Measurements from ENCODE around the gene ULBP3. TPM values are rescaled to one million over a fixed set of nuclear protein-coding genes. Genes with fewer than 3 reads are reported as not detected.

Gene ULBP3
- total RNA-seq, 1 donor: 11.2 TPM

DNA sequence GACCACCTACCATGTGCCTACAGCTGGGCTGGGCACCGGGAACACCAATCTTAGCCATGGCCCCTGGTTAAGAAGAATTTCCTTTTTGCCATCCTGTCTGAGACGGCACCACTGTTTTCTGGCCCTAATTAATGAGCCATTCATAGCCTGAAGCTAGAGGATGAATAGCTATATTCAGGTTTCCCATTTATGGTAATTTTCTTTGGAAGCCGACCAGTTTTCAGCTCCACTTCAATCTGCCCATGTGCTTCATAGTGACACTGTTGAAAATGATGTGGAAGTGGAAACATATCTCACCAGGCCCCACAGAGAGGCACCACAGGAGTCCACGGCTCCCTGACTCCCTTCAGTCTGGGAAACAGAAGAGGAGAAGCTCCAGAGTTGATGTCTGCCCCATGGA, 22.6 kb upstream of the ULBP3 start:
- no peak overlapping the region for H3K4me2 ChIP-seq (ENCODE audit: insufficient read depth, low read length)
- no peak overlapping the region for H3K27ac ChIP-seq (ENCODE audit: low read depth, low read length)
- TF ChIP-seq, protein P1, sequence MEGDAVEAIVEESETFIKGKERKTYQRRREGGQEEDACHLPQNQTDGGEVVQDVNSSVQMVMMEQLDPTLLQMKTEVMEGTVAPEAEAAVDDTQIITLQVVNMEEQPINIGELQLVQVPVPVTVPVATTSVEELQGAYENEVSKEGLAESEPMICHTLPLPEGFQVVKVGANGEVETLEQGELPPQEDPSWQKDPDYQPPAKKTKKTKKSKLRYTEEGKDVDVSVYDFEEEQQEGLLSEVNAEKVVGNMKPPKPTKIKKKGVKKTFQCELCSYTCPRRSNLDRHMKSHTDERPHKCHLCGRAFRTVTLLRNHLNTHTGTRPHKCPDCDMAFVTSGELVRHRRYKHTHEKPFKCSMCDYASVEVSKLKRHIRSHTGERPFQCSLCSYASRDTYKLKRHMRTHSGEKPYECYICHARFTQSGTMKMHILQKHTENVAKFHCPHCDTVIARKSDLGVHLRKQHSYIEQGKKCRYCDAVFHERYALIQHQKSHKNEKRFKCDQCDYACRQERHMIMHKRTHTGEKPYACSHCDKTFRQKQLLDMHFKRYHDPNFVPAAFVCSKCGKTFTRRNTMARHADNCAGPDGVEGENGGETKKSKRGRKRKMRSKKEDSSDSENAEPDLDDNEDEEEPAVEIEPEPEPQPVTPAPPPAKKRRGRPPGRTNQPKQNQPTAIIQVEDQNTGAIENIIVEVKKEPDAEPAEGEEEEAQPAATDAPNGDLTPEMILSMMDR (IDR thresholded peaks at IDR 0.05; ENCODE audit: extremely low read depth, low read depth, low read length): no peak
- H3K36me3 ChIP-seq (ENCODE audit: insufficient read depth, low read length): no peaks in the 10 kb centered on the region
- no peaks in the 10 kb centered on the region for H3K9me3 ChIP-seq (ENCODE audit: low read depth, low read length)
- no peaks in the 10 kb centered on the region for H3K79me2 ChIP-seq (ENCODE audit: insufficient read depth, low read length)
- no peaks in the 10 kb centered on the region for H4K20me1 ChIP-seq (ENCODE audit: insufficient read depth, low read length)
- no peak for DNase-seq (ENCODE audit: insufficient read length, low spot score, missing footprints)
- H3K27me3 ChIP-seq (ENCODE audit: insufficient read depth, low read length): peaks cover 55% of the 10 kb centered on the region
- no peak overlapping the region for H3K4me3 ChIP-seq (ENCODE audit: insufficient read depth, low read length)
- no peak overlapping the region for H2AFZ ChIP-seq (ENCODE audit: low read length)
- peaks cover 8% of the 10 kb centered on the region for H3K4me1 ChIP-seq (ENCODE audit: insufficient read depth, low read length)

DNA sequence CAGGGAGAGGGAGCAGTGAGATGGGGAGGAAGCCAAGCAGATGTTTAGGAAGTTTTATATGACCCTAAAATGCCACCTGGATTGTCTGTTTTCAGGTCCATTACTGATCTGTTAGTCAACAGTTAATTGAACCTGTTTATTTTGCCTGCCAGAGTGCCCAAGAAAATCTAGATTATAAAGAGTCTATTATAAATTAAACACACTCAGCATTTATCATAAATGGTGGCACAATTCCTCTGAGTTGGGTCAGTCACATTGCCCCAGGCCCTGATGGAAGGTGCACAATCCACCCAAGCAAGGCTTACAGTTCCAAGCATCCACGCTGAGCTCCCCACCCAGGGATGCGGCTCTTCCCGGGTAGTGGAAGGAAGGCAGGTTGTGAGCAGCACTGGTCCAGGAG, 21.4 kb upstream of the ULBP3 start:
- H3K27me3 ChIP-seq (ENCODE audit: insufficient read depth, low read length): peaks cover 54% of the 10 kb centered on the region
- H3K9me3 ChIP-seq (ENCODE audit: low read depth, low read length): no peaks in the 10 kb centered on the region
- no peaks in the 10 kb centered on the region for H3K79me2 ChIP-seq (ENCODE audit: insufficient read depth, low read length)
- no peak overlapping the region for H3K27ac ChIP-seq (ENCODE audit: low read depth, low read length)
- TF ChIP-seq, protein P1 (IDR thresholded peaks at IDR 0.05; ENCODE audit: extremely low read depth, low read depth, low read length): no peak
- no peak for DNase-seq (ENCODE audit: insufficient read length, low spot score, missing footprints)
- no peak overlapping the region for H2AFZ ChIP-seq (ENCODE audit: low read length)
- H3K36me3 ChIP-seq (ENCODE audit: insufficient read depth, low read length): no peaks in the 10 kb centered on the region
- no peak overlapping the region for H3K4me3 ChIP-seq (ENCODE audit: insufficient read depth, low read length)
- H3K4me1 ChIP-seq (ENCODE audit: insufficient read depth, low read length): peaks cover 8% of the 10 kb centered on the region
- H4K20me1 ChIP-seq (ENCODE audit: insufficient read depth, low read length): no peaks in the 10 kb centered on the region
- H3K4me2 ChIP-seq (ENCODE audit: insufficient read depth, low read length): no peak overlapping the region

DNA sequence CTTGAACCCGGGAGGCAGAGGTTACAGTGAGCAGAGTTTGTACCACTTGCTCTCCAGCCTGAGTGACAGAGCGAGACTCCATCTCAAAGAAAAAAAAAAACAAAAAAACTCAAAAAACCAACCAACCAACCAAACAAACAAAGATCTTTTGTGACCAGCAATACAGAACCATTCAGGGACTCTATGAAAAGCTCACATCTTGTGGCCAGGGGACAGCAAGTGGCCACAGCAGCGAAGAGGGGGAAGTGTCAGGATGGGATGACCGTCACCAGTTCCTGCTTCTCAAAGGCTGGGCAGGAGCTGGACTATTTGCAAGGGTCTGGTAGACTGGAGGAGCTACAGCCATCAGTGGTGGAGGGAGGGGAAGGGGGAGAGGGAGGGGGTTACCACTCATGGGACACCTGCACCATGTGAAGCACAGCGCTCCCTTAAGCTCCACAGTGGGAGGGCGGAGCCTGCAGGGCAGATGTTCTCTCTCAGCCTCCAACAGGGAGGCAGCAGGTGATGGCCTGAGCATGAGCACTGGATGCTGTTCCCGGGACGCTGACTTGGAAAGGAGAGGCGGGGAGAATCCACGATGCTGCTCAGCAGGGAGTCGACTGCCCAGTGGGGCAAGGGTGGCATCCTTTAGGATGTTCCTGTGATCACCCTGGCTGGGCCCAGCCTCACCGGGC, 19.7 kb upstream of the ULBP3 start:
- H3K79me2 ChIP-seq (ENCODE audit: insufficient read depth, low read length): no peaks in the 10 kb centered on the region
- no peak for DNase-seq (ENCODE audit: insufficient read length, low spot score, missing footprints)
- H3K4me3 ChIP-seq (ENCODE audit: insufficient read depth, low read length): no peak overlapping the region
- H3K4me1 ChIP-seq (ENCODE audit: insufficient read depth, low read length): peaks cover 5% of the 10 kb centered on the region
- TF ChIP-seq, protein P1 (IDR thresholded peaks at IDR 0.05; ENCODE audit: extremely low read depth, low read depth, low read length): no peak
- no peaks in the 10 kb centered on the region for H4K20me1 ChIP-seq (ENCODE audit: insufficient read depth, low read length)
- H3K27ac ChIP-seq (ENCODE audit: low read depth, low read length): no peak overlapping the region
- H2AFZ ChIP-seq (ENCODE audit: low read length): no peak overlapping the region
- peaks cover 53% of the 10 kb centered on the region for H3K27me3 ChIP-seq (ENCODE audit: insufficient read depth, low read length)
- H3K36me3 ChIP-seq (ENCODE audit: insufficient read depth, low read length): no peaks in the 10 kb centered on the region
- H3K4me2 ChIP-seq (ENCODE audit: insufficient read depth, low read length): no peak overlapping the region
- H3K9me3 ChIP-seq (ENCODE audit: low read depth, low read length): no peaks in the 10 kb centered on the region

DNA sequence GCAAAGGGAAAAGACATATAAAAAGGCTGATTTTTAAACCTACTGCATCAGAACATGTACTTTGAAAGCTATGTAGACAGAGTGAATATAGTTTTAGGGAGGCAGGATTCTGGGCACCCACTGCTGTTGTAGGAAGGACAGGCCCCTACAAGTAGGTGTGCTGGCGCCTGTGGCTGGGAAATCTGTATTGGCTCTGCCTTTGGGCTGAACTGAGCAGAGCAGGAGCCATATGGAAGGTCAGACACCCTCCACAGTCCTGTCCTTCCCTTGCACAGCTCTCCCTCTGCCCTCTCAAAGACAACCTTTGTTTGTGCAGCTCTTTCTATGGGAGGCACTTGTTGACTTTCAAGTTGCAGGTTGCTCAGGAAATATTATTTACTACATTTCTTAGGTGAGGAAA, 18.4 kb upstream of the ULBP3 start:
- H3K9me3 ChIP-seq (ENCODE audit: low read depth, low read length): no peaks in the 10 kb centered on the region
- H3K36me3 ChIP-seq (ENCODE audit: insufficient read depth, low read length): no peaks in the 10 kb centered on the region
- no peak for DNase-seq (ENCODE audit: insufficient read length, low spot score, missing footprints)
- H2AFZ ChIP-seq (ENCODE audit: low read length): no peak overlapping the region
- peaks cover 55% of the 10 kb centered on the region for H3K27me3 ChIP-seq (ENCODE audit: insufficient read depth, low read length)
- TF ChIP-seq, protein P1 (IDR thresholded peaks at IDR 0.05; ENCODE audit: extremely low read depth, low read depth, low read length): no peak
- no peak overlapping the region for H3K4me3 ChIP-seq (ENCODE audit: insufficient read depth, low read length)
- no peaks in the 10 kb centered on the region for H4K20me1 ChIP-seq (ENCODE audit: insufficient read depth, low read length)
- H3K79me2 ChIP-seq (ENCODE audit: insufficient read depth, low read length): no peaks in the 10 kb centered on the region
- no peaks in the 10 kb centered on the region for H3K4me1 ChIP-seq (ENCODE audit: insufficient read depth, low read length)
- H3K4me2 ChIP-seq (ENCODE audit: insufficient read depth, low read length): no peak overlapping the region
- no peak overlapping the region for H3K27ac ChIP-seq (ENCODE audit: low read depth, low read length)
